Measurements from ENCODE around the gene GLT8D2.

DNA sequence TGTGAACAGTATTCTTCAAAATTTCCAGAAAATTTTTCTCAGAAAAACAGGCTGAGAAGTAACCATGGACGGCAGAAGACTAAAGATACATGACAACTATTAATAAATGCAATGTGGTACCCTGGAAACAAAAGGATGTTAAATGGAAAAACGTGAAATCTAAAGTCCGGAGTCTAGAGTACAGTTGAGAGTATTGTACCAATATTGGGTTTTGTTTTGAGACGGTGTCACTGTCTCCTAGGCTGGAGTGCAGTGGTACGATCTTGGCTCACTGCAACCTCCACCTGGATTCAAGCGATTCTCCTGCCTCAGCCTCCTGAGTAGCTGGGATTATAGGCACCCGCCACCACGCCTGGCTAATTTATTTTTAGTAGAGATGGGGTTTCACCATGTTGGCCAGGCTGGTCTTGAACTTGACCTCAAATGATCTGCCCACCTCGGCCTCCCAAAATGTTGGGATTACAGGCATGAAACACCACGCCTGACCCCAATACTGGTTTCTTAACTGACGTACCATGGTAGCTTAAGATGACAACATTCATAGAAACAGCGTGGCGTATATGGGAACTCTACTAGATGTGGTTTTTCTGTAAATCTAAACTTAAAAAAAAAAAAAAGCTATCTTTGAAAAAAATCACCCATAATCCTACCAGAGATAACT lies 101.1 kb downstream of the GLT8D2 start:
- TF ChIP-seq, protein P1, sequence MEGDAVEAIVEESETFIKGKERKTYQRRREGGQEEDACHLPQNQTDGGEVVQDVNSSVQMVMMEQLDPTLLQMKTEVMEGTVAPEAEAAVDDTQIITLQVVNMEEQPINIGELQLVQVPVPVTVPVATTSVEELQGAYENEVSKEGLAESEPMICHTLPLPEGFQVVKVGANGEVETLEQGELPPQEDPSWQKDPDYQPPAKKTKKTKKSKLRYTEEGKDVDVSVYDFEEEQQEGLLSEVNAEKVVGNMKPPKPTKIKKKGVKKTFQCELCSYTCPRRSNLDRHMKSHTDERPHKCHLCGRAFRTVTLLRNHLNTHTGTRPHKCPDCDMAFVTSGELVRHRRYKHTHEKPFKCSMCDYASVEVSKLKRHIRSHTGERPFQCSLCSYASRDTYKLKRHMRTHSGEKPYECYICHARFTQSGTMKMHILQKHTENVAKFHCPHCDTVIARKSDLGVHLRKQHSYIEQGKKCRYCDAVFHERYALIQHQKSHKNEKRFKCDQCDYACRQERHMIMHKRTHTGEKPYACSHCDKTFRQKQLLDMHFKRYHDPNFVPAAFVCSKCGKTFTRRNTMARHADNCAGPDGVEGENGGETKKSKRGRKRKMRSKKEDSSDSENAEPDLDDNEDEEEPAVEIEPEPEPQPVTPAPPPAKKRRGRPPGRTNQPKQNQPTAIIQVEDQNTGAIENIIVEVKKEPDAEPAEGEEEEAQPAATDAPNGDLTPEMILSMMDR (IDR thresholded peaks at IDR 0.05) = no peak
- TF ChIP-seq EZH2 (IDR thresholded peaks at IDR 0.05; ENCODE audit: borderline replicate concordance, insufficient read depth, low read depth, low read length, poor library complexity, severe bottlenecking) = no peak

Measured in B cell (primary cell).